KOPT-K1 (cell line): ENCODE data around the gene DHX32.
"Not testable (repeated sequence)": the region's sequence is repeated elsewhere in the genome, so short reads cannot be mapped to it uniquely, and the experiment has no call there.

Source experiments
- H3K27ac ChIP-seq: fragments of 200-600 bp; sonication (generic); 2 replicates; pipeline ENCODE4 v1.5.1; 2016; ENCODE audit warnings: antibody characterized with exemption, mild to moderate bottlenecking, low read depth, low read length; ENCODE audit not compliant: poor library complexity, severe bottlenecking
- H3K36me3 ChIP-seq: fragments of 200-600 bp; sonication (generic); 2 replicates; pipeline ENCODE4 v1.5.1; 2017; ENCODE audit warnings: antibody characterized with exemption, mild to moderate bottlenecking, low read length, moderate library complexity; ENCODE audit not compliant: insufficient read depth
- H3K9me3 ChIP-seq: fragments of 200-600 bp; sonication (generic); 2 replicates; pipeline ENCODE4 v1.5.1; 2017; ENCODE audit warnings: antibody characterized with exemption, low read length, mild to moderate bottlenecking; ENCODE audit not compliant: insufficient read depth, poor library complexity, severe bottlenecking

The DHX32 gene

GRCh38 chr10:125881192-125881591 is at the start of gene DHX32:
Gene DHX32, minus strand, starts transcription at chr10:125881292. Its CDS starts 468 bp downstream, at chr10:125880824.
- Histone ChIP-seq H3K27ac (no peak within 1 kb of the TSS), H3K36me3 (no peaks in the 10 kb centered on the region), H3K9me3 (peaks cover 7% of the 10 kb centered on the region)

GRCh38 chr10:125929618-125930017 is 48.5 kb upstream of the DHX32 start:
- no peaks in the 10 kb centered on the region for H3K9me3 ChIP-seq
- H3K27ac ChIP-seq: no peak overlapping the region
- no peaks in the 10 kb centered on the region for H3K36me3 ChIP-seq

- Histone ChIP-seq H3K27ac (no peak overlapping the region), H3K9me3 (no peaks in the 10 kb centered on the region), H3K36me3 (no peaks in the 10 kb centered on the region)
Measured at GRCh38 chr10:125928928-125929585, 48.0 kb upstream of the DHX32 start.

DNA sequence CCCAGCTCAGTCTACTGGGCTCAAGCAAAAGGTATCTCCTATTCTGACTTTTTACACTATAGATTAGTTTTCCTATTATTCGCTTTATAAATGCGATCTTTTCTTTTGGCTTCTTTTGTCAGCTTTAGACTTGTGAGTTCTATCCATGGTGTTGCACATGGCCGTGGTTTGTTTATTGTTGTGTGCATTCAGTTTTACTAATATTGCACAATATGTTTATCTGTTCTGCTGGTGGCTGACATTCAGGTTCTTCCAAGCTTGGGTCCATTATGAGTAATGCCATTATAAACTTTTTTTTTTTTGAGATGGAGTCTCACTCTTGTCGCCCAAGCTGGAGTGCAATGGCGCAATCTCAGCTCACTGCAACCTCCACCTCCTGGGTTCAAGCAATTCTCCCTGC is 46.2 kb upstream of the DHX32 start:
- H3K27ac ChIP-seq, H3K36me3 ChIP-seq, H3K9me3 ChIP-seq: not testable (repeated sequence)

- no peaks in the 10 kb centered on the region for H3K36me3 ChIP-seq
- H3K27ac ChIP-seq: no peak overlapping the region
- H3K9me3 ChIP-seq: no peaks in the 10 kb centered on the region
Measured at GRCh38 chr10:125926247-125926646, 45.2 kb upstream of the DHX32 start.

DNA sequence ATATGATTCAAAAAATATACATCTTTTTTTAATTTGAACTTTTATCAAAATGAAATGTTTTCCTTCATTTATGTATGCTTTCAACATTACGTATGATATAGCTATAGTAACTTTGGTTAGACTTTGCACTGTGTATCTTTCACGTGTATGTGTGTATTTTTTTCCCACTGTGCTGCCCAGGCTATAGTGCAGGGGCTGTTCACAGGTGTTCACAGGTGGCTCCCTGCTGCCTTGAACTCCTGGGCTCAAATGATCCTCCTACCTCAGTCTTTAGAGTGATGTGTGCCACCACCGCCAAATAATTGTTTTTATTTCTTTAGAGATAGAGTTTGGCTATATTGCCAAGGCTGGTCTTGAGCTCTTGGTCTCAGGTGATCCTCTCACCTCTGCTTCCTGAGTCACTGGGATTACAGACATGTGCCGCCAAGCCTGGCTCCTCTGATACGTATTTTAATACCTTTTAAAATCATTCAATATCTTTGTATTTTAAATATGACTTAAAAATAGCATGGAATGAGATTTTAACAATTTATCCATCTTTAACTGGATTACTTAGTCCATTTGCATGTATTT is 44.3 kb upstream of the DHX32 start:
- Histone ChIP-seq H3K36me3 (no peaks in the 10 kb centered on the region), H3K9me3 (no peaks in the 10 kb centered on the region), H3K27ac (no peak overlapping the region)

- H3K36me3 ChIP-seq, H3K27ac ChIP-seq, H3K9me3 ChIP-seq: not testable (repeated sequence)
Measured at GRCh38 chr10:125921643-125922306, 40.7 kb upstream of the DHX32 start.

DNA sequence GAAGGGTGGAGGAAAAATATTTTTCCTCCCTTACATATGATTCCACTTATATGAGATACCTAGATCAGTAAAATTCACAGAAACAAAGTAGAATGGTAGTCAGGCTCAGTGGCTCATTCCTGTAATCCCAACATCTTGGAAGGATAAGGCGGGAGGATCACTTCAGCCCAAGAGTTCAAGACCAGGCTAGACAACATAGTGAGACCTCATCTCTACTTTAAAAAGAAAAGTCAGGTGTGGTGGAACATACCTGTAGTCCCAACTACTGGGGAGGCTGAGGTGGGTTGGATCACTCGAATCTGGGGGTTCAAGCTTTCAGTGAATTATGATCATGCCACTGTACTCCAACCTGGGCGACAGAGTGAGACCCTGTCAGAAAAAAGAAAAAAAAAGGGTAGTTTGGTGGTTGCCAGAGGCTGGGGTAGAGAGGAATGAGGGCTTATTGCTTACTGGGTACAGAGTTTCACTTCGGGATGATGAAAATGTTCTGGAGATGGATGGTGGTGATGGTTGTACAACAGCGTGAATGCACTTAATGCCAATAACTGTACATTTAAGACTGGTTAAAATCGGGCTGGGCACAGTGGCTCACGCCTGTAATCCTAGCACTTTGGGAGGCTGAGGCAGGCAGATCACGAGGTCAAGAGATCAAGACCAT is 36.7 kb upstream of the DHX32 start:
- not testable (repeated sequence) for H3K9me3 ChIP-seq, H3K27ac ChIP-seq, H3K36me3 ChIP-seq

DNA sequence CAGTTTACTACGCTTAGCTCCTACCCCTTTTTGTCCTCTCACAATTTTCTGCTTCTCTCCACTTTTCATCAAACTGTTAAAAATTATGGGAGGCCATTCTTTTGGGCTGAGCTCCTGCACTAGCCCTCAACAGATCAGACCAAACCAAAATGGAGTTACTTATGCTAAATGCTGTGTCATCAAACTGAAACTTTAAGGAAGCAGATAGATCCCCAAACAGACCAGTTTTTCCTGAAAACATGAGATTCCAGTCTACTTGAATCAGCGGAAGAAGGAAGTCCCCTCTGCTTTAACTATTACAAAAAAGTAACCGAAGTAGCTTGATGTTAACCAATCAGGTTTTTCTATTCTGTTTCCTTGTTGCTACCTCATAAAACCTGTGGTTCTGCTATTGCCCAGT is 35.9 kb upstream of the DHX32 start:
- no peaks in the 10 kb centered on the region for H3K36me3 ChIP-seq
- H3K27ac ChIP-seq: no peak overlapping the region
- H3K9me3 ChIP-seq: no peaks in the 10 kb centered on the region

- H3K36me3 ChIP-seq, H3K27ac ChIP-seq, H3K9me3 ChIP-seq: not testable (repeated sequence)
Measured at GRCh38 chr10:125913277-125913676, 32.2 kb upstream of the DHX32 start.

DNA sequence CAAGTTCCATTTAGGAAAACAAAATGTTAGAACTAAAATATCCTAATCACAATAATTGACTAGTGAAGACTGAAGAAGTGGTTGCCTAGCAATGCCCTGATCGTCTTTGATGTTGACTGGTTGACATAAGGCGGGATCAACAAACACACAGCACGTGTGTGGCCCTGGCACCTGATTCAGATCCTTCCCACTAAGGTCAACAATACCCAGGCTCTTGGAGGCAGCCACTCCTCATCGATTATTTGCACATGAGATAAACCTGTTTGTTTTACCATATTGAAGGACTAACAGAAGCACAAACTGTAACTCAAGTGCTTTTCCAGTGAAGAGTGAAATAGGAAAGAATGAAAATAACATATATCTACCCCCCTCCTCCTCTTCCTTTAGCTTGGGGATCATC is 30.9 kb upstream of the DHX32 start:
- Histone ChIP-seq H3K9me3 (no peaks in the 10 kb centered on the region), H3K27ac (no peak overlapping the region), H3K36me3 (no peaks in the 10 kb centered on the region)

- Histone ChIP-seq H3K36me3 (no peaks in the 10 kb centered on the region), H3K27ac (no peak overlapping the region), H3K9me3 (no peaks in the 10 kb centered on the region)
Measured at GRCh38 chr10:125911145-125911544, 30.1 kb upstream of the DHX32 start.

DNA sequence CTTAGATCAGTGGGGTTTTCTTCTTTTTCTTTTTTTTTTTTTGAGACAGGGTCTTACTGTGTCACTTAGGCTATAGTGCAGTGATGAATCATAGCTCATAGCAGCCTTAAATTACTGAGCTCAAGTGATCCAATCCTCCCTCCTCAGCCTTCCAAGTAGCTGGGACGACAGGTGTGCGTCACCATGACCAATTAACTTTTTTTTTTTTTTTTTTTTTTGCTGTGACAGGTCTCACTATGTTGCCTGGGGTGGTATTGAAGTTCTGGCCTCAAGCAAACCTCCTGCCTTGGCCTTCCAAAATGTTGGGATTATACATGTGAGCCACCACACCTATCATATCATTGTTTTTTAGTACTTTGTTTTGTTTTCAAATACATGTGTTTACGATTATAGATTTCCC is 28.4 kb upstream of the DHX32 start:
- not testable (repeated sequence) for H3K27ac ChIP-seq, H3K36me3 ChIP-seq, H3K9me3 ChIP-seq

- not testable (repeated sequence) for H3K27ac ChIP-seq, H3K9me3 ChIP-seq, H3K36me3 ChIP-seq
Measured at GRCh38 chr10:125908813-125909212, 27.7 kb upstream of the DHX32 start.

GRCh38 chr10:125907598-125907997 is 26.5 kb upstream of the DHX32 start:
- not testable (repeated sequence) for H3K36me3 ChIP-seq, H3K27ac ChIP-seq

More at GRCh38 chr10:125907598-125907997, 26.5 kb upstream of the DHX32 start:
- H3K9me3 ChIP-seq: not testable (repeated sequence)
